ENCODE measurements around the gene DDX21.

The DDX21 gene

DNA sequence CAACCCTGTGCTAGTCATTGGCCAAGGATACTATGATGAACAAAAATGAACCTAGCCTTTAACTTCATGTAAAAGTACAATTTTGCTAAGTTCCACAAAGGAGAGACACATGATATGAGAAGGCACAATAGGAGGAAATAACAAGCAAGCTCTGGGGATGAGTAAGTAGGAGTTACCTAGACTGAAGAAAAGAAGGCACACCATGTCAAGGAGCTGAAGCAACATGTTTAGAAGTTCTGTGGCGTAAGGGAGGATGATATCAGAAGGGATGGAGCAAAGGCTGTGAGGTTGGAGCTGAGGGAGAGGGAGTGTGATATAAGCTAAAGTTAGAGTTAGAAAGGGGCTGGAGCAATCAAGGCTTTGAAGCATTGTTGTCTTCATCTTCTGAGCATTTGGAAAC lies 58.2 kb downstream of the DDX21 start:
- no peaks in the 10 kb centered on the region for H3K79me2 ChIP-seq (ENCODE audit: insufficient read depth, low read length)
- H3K4me2 ChIP-seq (ENCODE audit: low read depth, low read length, poor library complexity, severe bottlenecking) = no peak overlapping the region
- no peaks in the 10 kb centered on the region for H3K9me3 ChIP-seq (ENCODE audit: insufficient read depth, low read length)
- H2AFZ ChIP-seq (ENCODE audit: low read depth, low read length, severe bottlenecking) = no peak overlapping the region
- no peak overlapping the region for H3K27ac ChIP-seq (ENCODE audit: low read depth, low read length)
- H3K4me3 ChIP-seq (ENCODE audit: insufficient read depth, low read length, poor library complexity, severe bottlenecking) = no peak overlapping the region
- no peak for TF ChIP-seq EZH2phosphoT487 (conservative IDR thresholded peaks at IDR 0.05; ENCODE audit: low read length)
- TF ChIP-seq, protein P1, sequence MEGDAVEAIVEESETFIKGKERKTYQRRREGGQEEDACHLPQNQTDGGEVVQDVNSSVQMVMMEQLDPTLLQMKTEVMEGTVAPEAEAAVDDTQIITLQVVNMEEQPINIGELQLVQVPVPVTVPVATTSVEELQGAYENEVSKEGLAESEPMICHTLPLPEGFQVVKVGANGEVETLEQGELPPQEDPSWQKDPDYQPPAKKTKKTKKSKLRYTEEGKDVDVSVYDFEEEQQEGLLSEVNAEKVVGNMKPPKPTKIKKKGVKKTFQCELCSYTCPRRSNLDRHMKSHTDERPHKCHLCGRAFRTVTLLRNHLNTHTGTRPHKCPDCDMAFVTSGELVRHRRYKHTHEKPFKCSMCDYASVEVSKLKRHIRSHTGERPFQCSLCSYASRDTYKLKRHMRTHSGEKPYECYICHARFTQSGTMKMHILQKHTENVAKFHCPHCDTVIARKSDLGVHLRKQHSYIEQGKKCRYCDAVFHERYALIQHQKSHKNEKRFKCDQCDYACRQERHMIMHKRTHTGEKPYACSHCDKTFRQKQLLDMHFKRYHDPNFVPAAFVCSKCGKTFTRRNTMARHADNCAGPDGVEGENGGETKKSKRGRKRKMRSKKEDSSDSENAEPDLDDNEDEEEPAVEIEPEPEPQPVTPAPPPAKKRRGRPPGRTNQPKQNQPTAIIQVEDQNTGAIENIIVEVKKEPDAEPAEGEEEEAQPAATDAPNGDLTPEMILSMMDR (IDR thresholded peaks at IDR 0.05; ENCODE audit: insufficient read depth, low read length, poor library complexity, severe bottlenecking) = no peak
- 0 out of 2 replicates have a peak, but pooled peaks cover 1% of the 10 kb centered on the region for H3F3A ChIP-seq (ENCODE audit: insufficient read depth)
- H3K27me3 ChIP-seq (ENCODE audit: low read length) = no peaks in the 10 kb centered on the region
- no peaks in the 10 kb centered on the region for H3K36me3 ChIP-seq (ENCODE audit: low read length)
- H3K9me2 ChIP-seq (replicated peaks; ENCODE audit: insufficient read depth, low read length) = no peaks in the 10 kb centered on the region
- H3K9ac ChIP-seq (ENCODE audit: low read length) = no peak overlapping the region
- no peaks in the 10 kb centered on the region for H4K20me1 ChIP-seq (ENCODE audit: low read depth, low read length)

DNA sequence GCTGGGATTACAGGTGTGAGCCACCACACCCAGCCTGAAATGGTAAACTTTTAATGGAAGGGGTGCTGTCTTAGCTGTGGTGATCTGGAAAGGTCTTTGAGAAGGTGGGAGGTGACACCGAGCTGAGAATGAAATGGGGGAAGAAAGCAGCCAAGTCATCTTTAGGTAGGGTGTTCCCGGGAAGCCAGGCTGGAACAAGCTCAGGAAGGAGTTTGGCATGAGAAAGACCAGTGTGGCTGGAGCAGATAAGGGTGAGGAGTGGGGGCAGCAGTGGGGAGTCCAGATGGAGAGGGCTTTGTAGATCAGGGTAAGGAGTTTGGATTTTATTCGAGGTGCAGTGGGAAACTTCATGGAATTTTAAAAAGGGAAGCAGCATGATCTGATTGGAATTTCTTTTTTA lies 62.6 kb downstream of the DDX21 start:
- Histone ChIP-seq H3F3A (ENCODE audit: insufficient read depth) (no peaks in the 10 kb centered on the region), H3K4me3 (ENCODE audit: insufficient read depth, low read length, poor library complexity, severe bottlenecking) (no peak overlapping the region), H3K27me3 (ENCODE audit: low read length) (no peaks in the 10 kb centered on the region), H4K20me1 (ENCODE audit: low read depth, low read length) (no peaks in the 10 kb centered on the region), H3K36me3 (ENCODE audit: low read length) (no peaks in the 10 kb centered on the region), H3K4me2 (ENCODE audit: low read depth, low read length, poor library complexity, severe bottlenecking) (no peak overlapping the region), H3K27ac (ENCODE audit: low read depth, low read length) (no peak overlapping the region), H3K9me3 (ENCODE audit: insufficient read depth, low read length) (no peaks in the 10 kb centered on the region), H3K9ac (ENCODE audit: low read length) (no peak overlapping the region), H3K79me2 (ENCODE audit: insufficient read depth, low read length) (no peaks in the 10 kb centered on the region), H3K9me2 (replicated peaks; ENCODE audit: insufficient read depth, low read length) (no peaks in the 10 kb centered on the region), H2AFZ (ENCODE audit: low read depth, low read length, severe bottlenecking) (no peak overlapping the region)
- TF ChIP-seq, protein P1 (IDR thresholded peaks at IDR 0.05; ENCODE audit: insufficient read depth, low read length, poor library complexity, severe bottlenecking) = no peak
- TF ChIP-seq EZH2phosphoT487 (conservative IDR thresholded peaks at IDR 0.05; ENCODE audit: low read length) = no peak

DNA sequence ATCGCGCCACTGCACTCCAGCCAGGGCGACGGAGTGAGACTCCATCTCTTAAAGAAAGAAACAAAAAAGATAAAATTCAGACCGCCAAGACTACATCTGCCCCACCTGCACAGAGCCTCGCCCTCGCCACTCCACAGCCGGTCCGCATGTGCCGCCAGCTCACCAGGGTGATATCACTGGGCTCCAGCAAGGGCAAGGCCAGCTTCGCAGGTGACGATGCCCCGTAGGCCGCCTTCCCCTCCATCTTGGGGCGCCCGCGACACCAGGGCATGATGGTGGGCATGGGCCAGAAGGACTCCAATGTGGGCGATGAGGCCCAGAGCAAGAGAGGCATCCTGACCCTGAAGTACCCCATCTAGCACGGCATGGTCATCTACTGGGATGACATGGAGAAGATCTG lies 66.6 kb downstream of the DDX21 start:
- Histone ChIP-seq H3K79me2 (ENCODE audit: insufficient read depth, low read length) (no peaks in the 10 kb centered on the region), H3F3A (ENCODE audit: insufficient read depth) (no peaks in the 10 kb centered on the region), H3K9me3 (ENCODE audit: insufficient read depth, low read length) (no peaks in the 10 kb centered on the region), H3K27ac (ENCODE audit: low read depth, low read length) (no peak overlapping the region), H2AFZ (ENCODE audit: low read depth, low read length, severe bottlenecking) (no peak overlapping the region), H3K4me2 (ENCODE audit: low read depth, low read length, poor library complexity, severe bottlenecking) (no peak overlapping the region), H3K27me3 (ENCODE audit: low read length) (no peaks in the 10 kb centered on the region), H3K4me3 (ENCODE audit: insufficient read depth, low read length, poor library complexity, severe bottlenecking) (no peak overlapping the region), H4K20me1 (ENCODE audit: low read depth, low read length) (no peaks in the 10 kb centered on the region), H3K9me2 (replicated peaks; ENCODE audit: insufficient read depth, low read length) (no peaks in the 10 kb centered on the region), H3K9ac (ENCODE audit: low read length) (no peak overlapping the region), H3K36me3 (ENCODE audit: low read length) (no peaks in the 10 kb centered on the region)
- TF ChIP-seq EZH2phosphoT487 (conservative IDR thresholded peaks at IDR 0.05; ENCODE audit: low read length) = no peak
- TF ChIP-seq, protein P1 (IDR thresholded peaks at IDR 0.05; ENCODE audit: insufficient read depth, low read length, poor library complexity, severe bottlenecking) = no peak
